ENCODE measurements around the gene C7orf33.

- no peak for TF ChIP-seq TEAD4 (IDR thresholded peaks at IDR 0.05)
- no peak for TF ChIP-seq RAD21 (IDR thresholded peaks at IDR 0.05; ENCODE audit: low read depth)
- TF ChIP-seq EP300 (IDR thresholded peaks at IDR 0.05; ENCODE audit: borderline replicate concordance), result no peak
- TF ChIP-seq NFIC (IDR thresholded peaks at IDR 0.05), result no peak
- no peak for TF ChIP-seq CREB1 (IDR thresholded peaks at IDR 0.05; ENCODE audit: low read depth)
- TF ChIP-seq, protein P1, sequence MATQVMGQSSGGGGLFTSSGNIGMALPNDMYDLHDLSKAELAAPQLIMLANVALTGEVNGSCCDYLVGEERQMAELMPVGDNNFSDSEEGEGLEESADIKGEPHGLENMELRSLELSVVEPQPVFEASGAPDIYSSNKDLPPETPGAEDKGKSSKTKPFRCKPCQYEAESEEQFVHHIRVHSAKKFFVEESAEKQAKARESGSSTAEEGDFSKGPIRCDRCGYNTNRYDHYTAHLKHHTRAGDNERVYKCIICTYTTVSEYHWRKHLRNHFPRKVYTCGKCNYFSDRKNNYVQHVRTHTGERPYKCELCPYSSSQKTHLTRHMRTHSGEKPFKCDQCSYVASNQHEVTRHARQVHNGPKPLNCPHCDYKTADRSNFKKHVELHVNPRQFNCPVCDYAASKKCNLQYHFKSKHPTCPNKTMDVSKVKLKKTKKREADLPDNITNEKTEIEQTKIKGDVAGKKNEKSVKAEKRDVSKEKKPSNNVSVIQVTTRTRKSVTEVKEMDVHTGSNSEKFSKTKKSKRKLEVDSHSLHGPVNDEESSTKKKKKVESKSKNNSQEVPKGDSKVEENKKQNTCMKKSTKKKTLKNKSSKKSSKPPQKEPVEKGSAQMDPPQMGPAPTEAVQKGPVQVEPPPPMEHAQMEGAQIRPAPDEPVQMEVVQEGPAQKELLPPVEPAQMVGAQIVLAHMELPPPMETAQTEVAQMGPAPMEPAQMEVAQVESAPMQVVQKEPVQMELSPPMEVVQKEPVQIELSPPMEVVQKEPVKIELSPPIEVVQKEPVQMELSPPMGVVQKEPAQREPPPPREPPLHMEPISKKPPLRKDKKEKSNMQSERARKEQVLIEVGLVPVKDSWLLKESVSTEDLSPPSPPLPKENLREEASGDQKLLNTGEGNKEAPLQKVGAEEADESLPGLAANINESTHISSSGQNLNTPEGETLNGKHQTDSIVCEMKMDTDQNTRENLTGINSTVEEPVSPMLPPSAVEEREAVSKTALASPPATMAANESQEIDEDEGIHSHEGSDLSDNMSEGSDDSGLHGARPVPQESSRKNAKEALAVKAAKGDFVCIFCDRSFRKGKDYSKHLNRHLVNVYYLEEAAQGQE (IDR thresholded peaks at IDR 0.05; ENCODE audit: low read depth), result no peak
These were observed 30.3 kb downstream of the C7orf33 start for GRCh38 chr7:148620749-148621359.

Measured in Ishikawa (cell line).